ENCODE data around the gene KDM3B. TPM values are rescaled to one million over a fixed set of nuclear protein-coding genes. Genes with fewer than 3 reads are reported as not detected.

KDM3B gene
- total RNA-seq, 1 donor from 2014 or later, result 42.4 TPM

DNA sequence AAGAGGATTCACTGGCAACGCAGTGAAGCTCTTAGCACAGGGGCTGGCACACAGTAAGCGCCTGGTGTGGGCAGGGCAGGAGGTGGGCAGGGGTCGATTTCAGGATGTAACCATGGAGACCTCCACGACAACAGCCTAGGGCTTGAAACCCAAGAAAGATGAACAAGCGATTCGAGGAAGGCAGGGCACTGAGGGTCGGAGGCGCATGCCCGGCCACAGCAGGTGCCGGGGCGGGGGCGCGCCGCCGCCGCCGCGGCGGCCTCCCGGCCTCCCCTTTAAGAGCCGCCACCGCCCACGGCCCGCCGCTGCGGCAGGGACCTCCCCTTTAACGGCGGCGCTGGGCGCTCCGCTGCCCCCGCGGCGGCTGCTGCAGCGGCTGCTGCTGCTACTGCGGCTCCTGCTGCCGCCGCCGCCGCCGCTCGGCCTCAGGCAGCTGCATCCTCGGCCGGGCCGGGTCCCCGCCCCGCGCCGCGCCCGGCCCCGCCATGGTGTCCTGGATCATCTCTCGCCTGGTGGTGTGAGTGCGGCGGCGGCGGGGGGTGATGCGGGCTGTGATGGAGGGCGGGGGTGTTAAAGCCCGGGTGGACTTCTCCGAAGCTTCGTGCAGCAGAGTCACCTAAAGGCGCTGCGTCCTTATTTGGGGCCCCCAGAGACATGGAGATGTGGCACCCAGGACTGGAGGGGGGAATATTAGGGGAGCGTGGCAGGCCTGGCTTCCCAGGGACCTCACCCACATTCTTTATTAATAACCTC, 86.4 kb downstream of the KDM3B start, which contains the start of gene REEP2:
TSS of gene REEP2 (plus strand) at position 334 of the 753 bp plus-strand sequence. CDS start at position 486, 152 bp downstream.
- peak; percentile 14 for DNase-seq (ENCODE audit: low read depth)
- TF ChIP-seq, protein P1, sequence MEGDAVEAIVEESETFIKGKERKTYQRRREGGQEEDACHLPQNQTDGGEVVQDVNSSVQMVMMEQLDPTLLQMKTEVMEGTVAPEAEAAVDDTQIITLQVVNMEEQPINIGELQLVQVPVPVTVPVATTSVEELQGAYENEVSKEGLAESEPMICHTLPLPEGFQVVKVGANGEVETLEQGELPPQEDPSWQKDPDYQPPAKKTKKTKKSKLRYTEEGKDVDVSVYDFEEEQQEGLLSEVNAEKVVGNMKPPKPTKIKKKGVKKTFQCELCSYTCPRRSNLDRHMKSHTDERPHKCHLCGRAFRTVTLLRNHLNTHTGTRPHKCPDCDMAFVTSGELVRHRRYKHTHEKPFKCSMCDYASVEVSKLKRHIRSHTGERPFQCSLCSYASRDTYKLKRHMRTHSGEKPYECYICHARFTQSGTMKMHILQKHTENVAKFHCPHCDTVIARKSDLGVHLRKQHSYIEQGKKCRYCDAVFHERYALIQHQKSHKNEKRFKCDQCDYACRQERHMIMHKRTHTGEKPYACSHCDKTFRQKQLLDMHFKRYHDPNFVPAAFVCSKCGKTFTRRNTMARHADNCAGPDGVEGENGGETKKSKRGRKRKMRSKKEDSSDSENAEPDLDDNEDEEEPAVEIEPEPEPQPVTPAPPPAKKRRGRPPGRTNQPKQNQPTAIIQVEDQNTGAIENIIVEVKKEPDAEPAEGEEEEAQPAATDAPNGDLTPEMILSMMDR (IDR thresholded peaks at IDR 0.05; ENCODE audit: insufficient read depth, low read length, severe bottlenecking), result no peak
- no peak for FAIRE-seq

DNA sequence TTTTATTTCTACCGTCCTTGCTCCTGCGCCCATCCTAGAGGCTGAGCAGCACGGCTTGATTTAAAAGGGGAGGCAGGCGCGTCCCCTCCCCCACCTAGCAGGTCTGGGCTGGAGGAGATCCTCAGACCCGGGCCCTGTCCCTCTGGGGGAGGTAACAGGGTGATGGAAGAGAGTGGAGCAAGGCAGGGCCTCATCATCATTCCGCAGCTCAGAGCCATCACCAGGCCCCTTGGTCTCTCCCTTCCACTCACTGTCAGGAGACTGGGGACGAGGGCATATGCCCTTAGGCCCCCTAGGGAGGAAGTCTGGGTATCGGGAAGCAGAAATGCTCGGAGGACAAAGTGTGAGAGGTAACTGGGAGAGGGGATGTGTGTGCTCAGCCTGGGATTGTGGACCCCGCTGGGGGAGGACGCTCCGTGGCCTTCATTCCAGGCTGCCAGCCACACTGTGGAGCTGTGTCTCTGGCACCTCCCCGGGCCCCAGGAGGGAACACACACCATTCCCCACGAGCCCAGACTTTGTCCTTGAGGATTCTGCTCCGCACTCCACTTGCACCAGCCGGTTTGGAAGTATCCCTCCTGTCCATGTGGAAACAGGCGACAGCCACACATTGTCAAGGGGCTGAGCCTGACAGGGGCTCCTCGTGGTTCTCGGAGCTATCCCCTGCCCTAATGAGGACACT, 87.1 kb downstream of the KDM3B start:
- Histone ChIP-seq H3K36me3 (ENCODE audit: control insufficient read depth, insufficient read depth, low read length) (peaks cover 4% of the 10 kb centered on the region), H3K4me3 (ENCODE audit: low read depth, low read length) (peak overlapping the region; percentile 30), H3K27me3 (ENCODE audit: control insufficient read depth, insufficient read depth, low read length) (no peaks in the 10 kb centered on the region)
- DNase-seq (ENCODE audit: low read depth) (no peak), FAIRE-seq (no peak)
- TF ChIP-seq, protein P1 (IDR thresholded peaks at IDR 0.05; ENCODE audit: insufficient read depth, low read length, severe bottlenecking), result no peak

More for the DNA sequence above, 86.4 kb downstream of the KDM3B start, which contains the start of gene REEP2:
- peak within 1 kb of the TSS; percentile 30 for H3K4me3 ChIP-seq (ENCODE audit: low read depth, low read length)
- no peaks in the 10 kb centered on the region for H3K27me3 ChIP-seq (ENCODE audit: control insufficient read depth, insufficient read depth, low read length)
- H3K36me3 ChIP-seq (ENCODE audit: control insufficient read depth, insufficient read depth, low read length), result peaks cover 4% of the 10 kb centered on the region

DNA sequence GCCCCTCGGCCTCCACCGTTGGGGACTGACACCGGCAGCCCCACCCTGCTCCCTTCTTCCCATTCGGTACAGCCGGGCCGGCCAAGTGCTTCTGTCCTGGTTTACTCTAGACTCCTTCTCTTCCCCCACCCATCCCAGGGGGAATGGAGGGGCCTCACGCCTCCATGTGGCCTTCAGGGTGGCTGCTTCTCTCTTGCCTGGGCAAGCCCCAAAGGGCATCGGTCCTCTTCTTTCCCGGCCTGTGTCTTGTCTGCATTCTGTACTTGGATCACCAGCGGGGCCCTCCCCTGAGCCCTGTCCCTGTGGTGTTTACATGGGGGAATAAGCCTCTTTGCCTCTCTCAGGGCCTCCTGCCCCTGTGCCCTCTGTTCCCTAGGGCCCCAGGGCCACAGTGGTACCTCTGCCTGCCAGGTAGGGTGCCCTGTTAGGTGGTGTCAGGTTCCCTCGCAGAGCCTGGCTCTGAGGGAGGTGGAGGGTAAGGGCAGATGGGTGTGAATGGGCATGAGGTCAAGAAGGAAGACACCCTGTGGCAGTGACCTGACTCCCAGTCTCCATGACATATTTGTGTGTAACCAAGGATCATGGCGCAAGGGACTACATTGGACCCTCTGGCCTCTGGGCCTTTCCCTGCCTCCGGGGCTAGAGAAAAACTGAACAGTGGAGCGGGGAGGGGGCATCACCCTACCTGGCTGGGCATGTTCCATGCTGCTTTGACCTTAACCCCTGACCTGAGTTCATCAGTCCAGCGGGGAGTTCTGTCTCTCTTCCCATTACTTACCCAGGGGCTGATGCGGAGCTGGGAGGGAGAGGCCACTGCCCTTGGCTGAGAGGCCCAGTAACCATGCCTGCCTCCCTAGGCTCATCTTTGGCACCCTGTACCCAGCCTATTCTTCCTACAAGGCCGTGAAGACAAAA, 87.9 kb downstream of the KDM3B start:
- TF ChIP-seq, protein P1 (IDR thresholded peaks at IDR 0.05; ENCODE audit: insufficient read depth, low read length, severe bottlenecking), result no peak
- FAIRE-seq (no peak), DNase-seq (ENCODE audit: low read depth) (no peak)
- no peak overlapping the region for H3K4me3 ChIP-seq (ENCODE audit: low read depth, low read length)
- H3K27me3 ChIP-seq (ENCODE audit: control insufficient read depth, insufficient read depth, low read length), result no peaks in the 10 kb centered on the region
- H3K36me3 ChIP-seq (ENCODE audit: control insufficient read depth, insufficient read depth, low read length), result peaks cover 2% of the 10 kb centered on the region

DNA sequence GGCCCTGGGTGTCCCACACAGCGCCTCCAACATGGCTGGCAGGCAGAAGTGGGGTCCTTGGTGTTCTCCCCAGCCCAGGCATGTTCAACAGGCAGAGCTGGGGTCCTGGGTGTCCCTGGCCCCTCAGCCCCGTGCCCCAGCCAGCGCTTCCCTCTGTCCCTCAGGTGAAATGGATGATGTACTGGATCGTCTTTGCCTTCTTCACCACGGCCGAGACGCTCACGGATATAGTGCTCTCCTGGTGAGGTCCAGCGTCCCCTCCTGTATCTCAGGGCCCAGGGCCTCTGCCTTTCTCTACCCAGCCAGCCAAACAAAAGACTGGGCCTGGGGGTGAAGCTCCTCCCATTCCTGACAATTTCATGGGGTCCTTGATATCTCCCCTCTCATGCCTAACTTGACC, 88.7 kb downstream of the KDM3B start:
- Histone ChIP-seq H3K4me3 (ENCODE audit: low read depth, low read length) (no peak overlapping the region), H3K36me3 (ENCODE audit: control insufficient read depth, insufficient read depth, low read length) (no peaks in the 10 kb centered on the region), H3K27me3 (ENCODE audit: control insufficient read depth, insufficient read depth, low read length) (no peaks in the 10 kb centered on the region)
- FAIRE-seq, result no peak
- TF ChIP-seq, protein P1 (IDR thresholded peaks at IDR 0.05; ENCODE audit: insufficient read depth, low read length, severe bottlenecking), result no peak
- no peak for DNase-seq (ENCODE audit: low read depth)

DNA sequence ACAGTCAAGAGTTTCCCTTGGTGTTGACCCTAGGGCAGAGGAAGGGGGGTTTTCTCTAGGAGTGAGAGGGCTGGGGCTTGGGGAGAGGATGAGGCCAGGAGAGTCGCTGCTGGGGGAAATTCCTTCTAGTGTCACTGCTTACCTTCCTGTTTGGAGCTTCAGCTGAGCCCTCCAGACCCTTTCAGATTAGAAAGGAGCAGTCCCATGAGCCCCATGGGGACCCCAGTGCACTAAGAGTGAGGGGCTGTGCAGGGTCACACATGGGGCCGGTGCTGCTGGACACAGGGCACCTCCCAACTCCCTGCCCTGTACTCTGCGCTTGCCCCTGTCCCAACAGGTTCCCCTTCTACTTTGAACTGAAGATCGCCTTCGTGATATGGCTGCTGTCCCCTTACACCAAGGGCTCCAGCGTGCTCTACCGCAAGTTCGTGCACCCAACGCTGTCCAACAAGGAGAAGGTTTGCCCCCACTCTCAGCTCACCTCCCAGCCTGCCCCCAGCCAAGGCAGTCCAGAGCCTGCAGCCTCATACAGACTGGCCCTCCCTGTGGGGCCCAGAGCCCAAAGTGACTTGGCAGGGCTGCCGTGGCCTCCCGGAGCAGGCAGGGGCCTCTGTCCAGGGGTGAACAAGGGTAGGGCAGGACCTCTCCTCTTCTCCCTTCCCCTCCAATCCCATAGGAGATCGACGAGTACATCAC, 91.7 kb downstream of the KDM3B start:
- no peaks in the 10 kb centered on the region for H3K36me3 ChIP-seq (ENCODE audit: control insufficient read depth, insufficient read depth, low read length)
- TF ChIP-seq, protein P1 (IDR thresholded peaks at IDR 0.05; ENCODE audit: insufficient read depth, low read length, severe bottlenecking), result no peak
- H3K27me3 ChIP-seq (ENCODE audit: control insufficient read depth, insufficient read depth, low read length), result no peaks in the 10 kb centered on the region
- no peak for FAIRE-seq
- no peak for DNase-seq (ENCODE audit: low read depth)
- no peak overlapping the region for H3K4me3 ChIP-seq (ENCODE audit: low read depth, low read length)

All from bronchial epithelial cell (primary cell).